ENCODE data around the gene ART4.

ART4 gene

GRCh38 chr12:14795028-14795448 is 48.3 kb downstream of the ART4 start:
- Histone ChIP-seq H3K4me3 (replicated peaks; ENCODE audit: insufficient read depth, low read length) (no peak overlapping the region), H3K27ac (replicated peaks) (no peak overlapping the region), H3K27me3 (ENCODE audit: insufficient read depth, poor library complexity, severe bottlenecking) (no peaks in the 10 kb centered on the region)
- DNase-seq (ENCODE audit: low read depth in 1 of 2, low spot score in 1 of 2): no peak
- TF ChIP-seq, protein P1, sequence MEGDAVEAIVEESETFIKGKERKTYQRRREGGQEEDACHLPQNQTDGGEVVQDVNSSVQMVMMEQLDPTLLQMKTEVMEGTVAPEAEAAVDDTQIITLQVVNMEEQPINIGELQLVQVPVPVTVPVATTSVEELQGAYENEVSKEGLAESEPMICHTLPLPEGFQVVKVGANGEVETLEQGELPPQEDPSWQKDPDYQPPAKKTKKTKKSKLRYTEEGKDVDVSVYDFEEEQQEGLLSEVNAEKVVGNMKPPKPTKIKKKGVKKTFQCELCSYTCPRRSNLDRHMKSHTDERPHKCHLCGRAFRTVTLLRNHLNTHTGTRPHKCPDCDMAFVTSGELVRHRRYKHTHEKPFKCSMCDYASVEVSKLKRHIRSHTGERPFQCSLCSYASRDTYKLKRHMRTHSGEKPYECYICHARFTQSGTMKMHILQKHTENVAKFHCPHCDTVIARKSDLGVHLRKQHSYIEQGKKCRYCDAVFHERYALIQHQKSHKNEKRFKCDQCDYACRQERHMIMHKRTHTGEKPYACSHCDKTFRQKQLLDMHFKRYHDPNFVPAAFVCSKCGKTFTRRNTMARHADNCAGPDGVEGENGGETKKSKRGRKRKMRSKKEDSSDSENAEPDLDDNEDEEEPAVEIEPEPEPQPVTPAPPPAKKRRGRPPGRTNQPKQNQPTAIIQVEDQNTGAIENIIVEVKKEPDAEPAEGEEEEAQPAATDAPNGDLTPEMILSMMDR (IDR thresholded peaks at IDR 0.05; ENCODE audit: insufficient read depth, low read length): no peak
- TF ChIP-seq POLR2AphosphoS5 (IDR thresholded peaks at IDR 0.05; ENCODE audit: low read depth): no peak
- no peak for TF ChIP-seq GABPA (IDR thresholded peaks at IDR 0.05; ENCODE audit: low read depth)
- TF ChIP-seq SPI1 (IDR thresholded peaks at IDR 0.05; ENCODE audit: borderline replicate concordance, low read depth): no peak
- TF ChIP-seq REST (IDR thresholded peaks at IDR 0.05; ENCODE audit: insufficient replicate concordance, low read depth): no peak

GRCh38 chr12:14785568-14785967 is 57.8 kb downstream of the ART4 start:
- no peak for TF ChIP-seq SPI1 (IDR thresholded peaks at IDR 0.05; ENCODE audit: borderline replicate concordance, low read depth)
- TF ChIP-seq, protein P1 (IDR thresholded peaks at IDR 0.05; ENCODE audit: insufficient read depth, low read length): no peak
- TF ChIP-seq REST (IDR thresholded peaks at IDR 0.05; ENCODE audit: insufficient replicate concordance, low read depth): no peak
- no peak for TF ChIP-seq POLR2AphosphoS5 (IDR thresholded peaks at IDR 0.05; ENCODE audit: low read depth)
- no peak for TF ChIP-seq GABPA (IDR thresholded peaks at IDR 0.05; ENCODE audit: low read depth)
- Histone ChIP-seq H3K27me3 (ENCODE audit: insufficient read depth, poor library complexity, severe bottlenecking) (no peaks in the 10 kb centered on the region), H3K27ac (replicated peaks) (no peak overlapping the region), H3K4me3 (replicated peaks; ENCODE audit: insufficient read depth, low read length) (no peak overlapping the region)
- DNase-seq (ENCODE audit: low read depth in 1 of 2, low spot score in 1 of 2): no peak

- no peaks in the 10 kb centered on the region for H3K27me3 ChIP-seq (ENCODE audit: insufficient read depth, poor library complexity, severe bottlenecking)
- H3K4me3 ChIP-seq (replicated peaks; ENCODE audit: insufficient read depth, low read length): no peak overlapping the region
- no peak for DNase-seq (ENCODE audit: low read depth in 1 of 2, low spot score in 1 of 2)
- H3K27ac ChIP-seq (replicated peaks): no peak overlapping the region
- TF ChIP-seq, protein P1 (IDR thresholded peaks at IDR 0.05; ENCODE audit: insufficient read depth, low read length): no peak
- TF ChIP-seq GABPA (IDR thresholded peaks at IDR 0.05; ENCODE audit: low read depth) (no peak), POLR2AphosphoS5 (IDR thresholded peaks at IDR 0.05; ENCODE audit: low read depth) (no peak), SPI1 (IDR thresholded peaks at IDR 0.05; ENCODE audit: borderline replicate concordance, low read depth) (no peak)
Measured at GRCh38 chr12:14784471-14784870, 58.9 kb downstream of the ART4 start.

DNA sequence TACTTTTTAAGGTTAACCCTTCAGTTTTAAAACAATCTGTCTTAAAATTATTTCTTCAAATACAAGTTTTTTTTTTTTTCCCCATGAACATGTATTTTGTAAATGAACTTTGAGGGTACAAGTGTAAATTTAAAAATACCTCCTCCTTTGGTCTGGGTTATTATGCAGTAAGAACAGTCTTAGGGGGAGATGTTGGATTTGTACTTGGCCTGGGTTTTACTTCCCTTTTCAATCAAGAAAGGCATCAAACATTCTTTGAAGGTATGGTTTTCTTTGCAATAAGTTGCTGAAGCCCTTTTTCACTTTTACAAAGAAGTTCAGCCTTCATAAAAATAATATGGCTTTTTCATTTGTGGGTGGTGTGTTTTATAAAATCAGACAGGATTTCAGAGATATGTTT is 60.6 kb downstream of the ART4 start:
- TF ChIP-seq GABPA (IDR thresholded peaks at IDR 0.05; ENCODE audit: low read depth): no peak
- TF ChIP-seq REST (IDR thresholded peaks at IDR 0.05; ENCODE audit: insufficient replicate concordance, low read depth): no peak
- no peak for TF ChIP-seq SPI1 (IDR thresholded peaks at IDR 0.05; ENCODE audit: borderline replicate concordance, low read depth)
- TF ChIP-seq, protein P1 (IDR thresholded peaks at IDR 0.05; ENCODE audit: insufficient read depth, low read length): no peak
- no peak for TF ChIP-seq POLR2AphosphoS5 (IDR thresholded peaks at IDR 0.05; ENCODE audit: low read depth)
- no peak for DNase-seq (ENCODE audit: low read depth in 1 of 2, low spot score in 1 of 2)
- H3K27ac ChIP-seq (replicated peaks): no peak overlapping the region

More for the DNA sequence above, 60.6 kb downstream of the ART4 start:
- Histone ChIP-seq H3K4me3 (replicated peaks; ENCODE audit: insufficient read depth, low read length) (no peak overlapping the region), H3K27me3 (ENCODE audit: insufficient read depth, poor library complexity, severe bottlenecking) (no peaks in the 10 kb centered on the region)
